ENCODE results near the gene MAN1C1. TPM values are rescaled to one million over a fixed set of nuclear protein-coding genes. Genes with fewer than 3 reads are reported as not detected.

Gene MAN1C1
- total and polyA plus RNA-seq, 10 of the 15 experiments (the other 5 are each of a cell fraction or from before 2014, with no cell fraction given) = 0.12 to 0.56 (median 0.22) TPM; not detected in 3

DNA sequence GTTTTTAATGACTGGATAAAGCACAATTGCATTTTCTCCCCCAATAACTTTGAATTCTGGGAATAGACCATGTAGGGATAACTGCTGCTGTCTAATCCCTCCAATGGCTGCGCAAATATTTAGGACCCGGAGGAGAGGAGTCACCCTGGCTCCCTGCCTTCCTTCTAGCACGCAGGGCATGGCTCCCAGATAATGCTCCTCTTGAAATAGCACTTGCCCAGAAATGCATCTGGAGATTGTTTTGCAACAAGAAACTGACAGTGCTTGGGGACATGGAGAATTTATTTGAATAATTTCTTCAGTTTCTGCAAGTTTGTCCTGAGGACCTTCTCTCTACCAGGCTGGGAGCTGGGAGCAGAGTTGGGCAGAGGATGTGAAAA is 83.5 kb downstream of the MAN1C1 start:
- POLR2A ChIA-PET = no interaction called here
- in situ Hi-C loops (cut with MboI) = no loop called here
- Histone ChIP-seq H3K27me3 (replicated peaks in 1 of 2; ENCODE audit: control insufficient read depth in 2 of 2, insufficient read depth in 2 of 2, low read length in 1 of 2) (peaks cover 5% of the 10 kb centered on the region in 2 experiments; a peak in 3 of 4 replicates), H3K36me3 (ENCODE audit: control insufficient read depth in 2 of 2, insufficient read depth in 2 of 2, low read length in 1 of 2) (no peaks in the 10 kb centered on the region), H4K20me1 (ENCODE audit: control insufficient read depth, insufficient read depth) (no peaks in the 10 kb centered on the region; the same call in 1 of the 2 replicates), H3K4me1 (ENCODE audit: control insufficient read depth, insufficient read depth, low read length) (no peaks in the 10 kb centered on the region), H3K79me2 (ENCODE audit: control insufficient read depth, insufficient read depth, low read length) (no peaks in the 10 kb centered on the region), H3K27ac (ENCODE audit: control insufficient read depth, insufficient read depth) (no peak overlapping the region), H3K9me3 (replicated peaks; ENCODE audit: control insufficient read depth, insufficient read depth, low read length) (no peaks in the 10 kb centered on the region), H2AFZ (ENCODE audit: control insufficient read depth, low read depth, low read length) (no peak overlapping the region), H3K4me3 (no peak overlapping the region), H3K4me2 (ENCODE audit: control insufficient read depth, insufficient read depth) (no peak overlapping the region), H3K9ac (ENCODE audit: control insufficient read depth, insufficient read depth, low read length) (no peak overlapping the region)
- ATAC-seq (no peak), FAIRE-seq (no peak), DNase-seq (ENCODE audit: low read depth, low spot score) (no peak)
- intact Hi-C loops (cut with micrococcal nuclease; ENCODE audit: unreplicated experiment) = no loop called here
- CTCF ChIA-PET = no interaction called here
- 75% methylated on average over 3 of the region's 3 CpGs for WGBS (ENCODE audit: insufficient coverage, insufficient replicate concordance, low lambda C conversion rate, missing lambda C conversion rate)
- TF ChIP-seq ZBED1 (IDR thresholded peaks at IDR 0.05; ENCODE audit: borderline replicate concordance) (no peak), NBN (IDR thresholded peaks at IDR 0.05) (no peak), NFYB (IDR thresholded peaks at IDR 0.05; ENCODE audit: insufficient read depth, low read depth, low read length) (no peak), TAF1 (IDR thresholded peaks at IDR 0.05; ENCODE audit: borderline replicate concordance, low read depth, low read length) (no peak), ZNF384 (IDR thresholded peaks at IDR 0.05; ENCODE audit: borderline replicate concordance, low read depth, low read length) (no peak), POLR2AphosphoS2 (IDR thresholded peaks at IDR 0.05; ENCODE audit: low read depth, low read length) (no peak), PAX8 (IDR thresholded peaks at IDR 0.05) (no peak), DPF2 (IDR thresholded peaks at IDR 0.05) (no peak), MEF2A (IDR thresholded peaks at IDR 0.05; ENCODE audit: insufficient read depth, low read depth, low read length) (no peak), SMARCA5 (IDR thresholded peaks at IDR 0.05) (no peak), SMAD1 (IDR thresholded peaks at IDR 0.05; ENCODE audit: low read depth, partially characterized antibody) (no peak), ETV6 (conservative IDR thresholded peaks at IDR 0.05 in 1 of 2, IDR thresholded peaks at IDR 0.05 in 1 of 2; ENCODE audit: borderline replicate concordance in 1 of 2, low read depth in 1 of 2) (no peak), SIN3A (IDR thresholded peaks at IDR 0.05; ENCODE audit: low read depth, low read length) (no peak)
- TF ChIP-seq, protein P1, sequence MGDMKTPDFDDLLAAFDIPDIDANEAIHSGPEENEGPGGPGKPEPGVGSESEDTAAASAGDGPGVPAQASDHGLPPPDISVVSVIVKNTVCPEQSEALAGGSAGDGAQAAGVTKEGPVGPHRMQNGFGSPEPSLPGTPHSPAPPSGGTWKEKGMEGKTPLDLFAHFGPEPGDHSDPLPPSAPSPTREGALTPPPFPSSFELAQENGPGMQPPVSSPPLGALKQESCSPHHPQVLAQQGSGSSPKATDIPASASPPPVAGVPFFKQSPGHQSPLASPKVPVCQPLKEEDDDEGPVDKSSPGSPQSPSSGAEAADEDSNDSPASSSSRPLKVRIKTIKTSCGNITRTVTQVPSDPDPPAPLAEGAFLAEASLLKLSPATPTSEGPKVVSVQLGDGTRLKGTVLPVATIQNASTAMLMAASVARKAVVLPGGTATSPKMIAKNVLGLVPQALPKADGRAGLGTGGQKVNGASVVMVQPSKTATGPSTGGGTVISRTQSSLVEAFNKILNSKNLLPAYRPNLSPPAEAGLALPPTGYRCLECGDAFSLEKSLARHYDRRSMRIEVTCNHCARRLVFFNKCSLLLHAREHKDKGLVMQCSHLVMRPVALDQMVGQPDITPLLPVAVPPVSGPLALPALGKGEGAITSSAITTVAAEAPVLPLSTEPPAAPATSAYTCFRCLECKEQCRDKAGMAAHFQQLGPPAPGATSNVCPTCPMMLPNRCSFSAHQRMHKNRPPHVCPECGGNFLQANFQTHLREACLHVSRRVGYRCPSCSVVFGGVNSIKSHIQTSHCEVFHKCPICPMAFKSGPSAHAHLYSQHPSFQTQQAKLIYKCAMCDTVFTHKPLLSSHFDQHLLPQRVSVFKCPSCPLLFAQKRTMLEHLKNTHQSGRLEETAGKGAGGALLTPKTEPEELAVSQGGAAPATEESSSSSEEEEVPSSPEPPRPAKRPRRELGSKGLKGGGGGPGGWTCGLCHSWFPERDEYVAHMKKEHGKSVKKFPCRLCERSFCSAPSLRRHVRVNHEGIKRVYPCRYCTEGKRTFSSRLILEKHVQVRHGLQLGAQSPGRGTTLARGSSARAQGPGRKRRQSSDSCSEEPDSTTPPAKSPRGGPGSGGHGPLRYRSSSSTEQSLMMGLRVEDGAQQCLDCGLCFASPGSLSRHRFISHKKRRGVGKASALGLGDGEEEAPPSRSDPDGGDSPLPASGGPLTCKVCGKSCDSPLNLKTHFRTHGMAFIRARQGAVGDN (IDR thresholded peaks at IDR 0.05) = no peak
- TF ChIP-seq, protein P2, sequence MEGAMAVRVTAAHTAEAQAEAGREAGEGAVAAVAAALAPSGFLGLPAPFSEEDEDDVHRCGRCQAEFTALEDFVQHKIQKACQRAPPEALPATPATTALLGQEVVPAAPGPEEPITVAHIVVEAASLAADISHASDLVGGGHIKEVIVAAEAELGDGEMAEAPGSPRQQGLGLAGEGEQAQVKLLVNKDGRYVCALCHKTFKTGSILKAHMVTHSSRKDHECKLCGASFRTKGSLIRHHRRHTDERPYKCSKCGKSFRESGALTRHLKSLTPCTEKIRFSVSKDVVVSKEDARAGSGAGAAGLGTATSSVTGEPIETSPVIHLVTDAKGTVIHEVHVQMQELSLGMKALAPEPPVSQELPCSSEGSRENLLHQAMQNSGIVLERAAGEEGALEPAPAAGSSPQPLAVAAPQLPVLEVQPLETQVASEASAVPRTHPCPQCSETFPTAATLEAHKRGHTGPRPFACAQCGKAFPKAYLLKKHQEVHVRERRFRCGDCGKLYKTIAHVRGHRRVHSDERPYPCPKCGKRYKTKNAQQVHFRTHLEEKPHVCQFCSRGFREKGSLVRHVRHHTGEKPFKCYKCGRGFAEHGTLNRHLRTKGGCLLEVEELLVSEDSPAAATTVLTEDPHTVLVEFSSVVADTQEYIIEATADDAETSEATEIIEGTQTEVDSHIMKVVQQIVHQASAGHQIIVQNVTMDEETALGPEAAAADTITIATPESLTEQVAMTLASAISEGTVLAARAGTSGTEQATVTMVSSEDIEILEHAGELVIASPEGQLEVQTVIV (IDR thresholded peaks at IDR 0.05; ENCODE audit: borderline replicate concordance, partially characterized antibody) = no peak
- SMC1A ChIA-PET (ENCODE audit: uncharacterized antibody, unreplicated experiment) = no interaction called here
- BruUV-seq (replicated peaks) = no TSS peak
- RAD21 ChIA-PET (ENCODE audit: unreplicated experiment) = no interaction called here

Data from GM12878 (cell line).